SHP77 (cell line): ENCODE data around the gene CBLN2.
A peak's percentile ranks its signal among the peaks of the same experiment; 100 is the strongest.

Experiments
- DNase-seq, 2 experiments: peaks; one replicate each; lab custom pipeline; 2025; lab: John Stamatoyannopoulos, UW

The CBLN2 gene

DNA sequence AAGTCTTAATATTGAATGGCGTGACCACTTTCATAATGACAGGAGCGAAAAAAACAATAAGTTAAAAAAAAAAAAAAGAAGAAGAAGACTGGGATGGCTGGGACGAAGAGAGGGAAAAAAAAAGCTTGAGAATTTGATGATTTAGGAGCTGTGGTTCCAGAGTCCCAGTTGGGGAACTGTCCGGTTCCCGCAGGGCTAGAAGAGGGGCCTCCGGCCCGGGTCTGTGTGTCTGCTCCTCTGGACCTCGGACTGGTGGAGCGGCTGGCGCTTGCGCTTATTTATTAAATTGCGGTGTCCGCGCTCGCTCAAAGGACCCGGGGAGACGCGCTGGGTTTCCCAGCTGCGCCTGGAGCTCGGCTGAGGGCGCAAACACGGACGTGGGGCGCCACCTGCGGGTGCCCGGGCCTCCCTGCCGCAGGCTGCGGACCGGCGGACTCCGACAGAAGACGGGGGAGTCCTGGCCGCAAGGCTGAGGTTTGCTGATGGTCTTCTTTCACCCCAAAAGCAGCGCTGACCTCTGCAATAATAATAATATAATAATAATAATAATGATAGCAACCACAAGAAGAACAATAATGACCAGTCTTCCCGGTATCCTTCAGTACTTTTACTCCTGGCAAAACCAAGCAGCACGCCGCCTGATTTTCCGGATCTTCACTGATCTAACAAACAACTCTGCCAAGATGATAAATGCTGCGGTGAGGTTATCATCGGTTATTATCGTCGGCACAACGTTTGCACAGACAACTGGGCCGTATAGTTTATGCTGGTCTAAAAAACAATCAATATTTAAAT is at the start of gene CBLN2:
CBLN2 (minus strand) TSS at position 251 of the 795 bp plus-strand sequence. CDS start 2,182 bp downstream, outside the sequence.
- peak; percentile 77 to 91 for DNase-seq

DNA sequence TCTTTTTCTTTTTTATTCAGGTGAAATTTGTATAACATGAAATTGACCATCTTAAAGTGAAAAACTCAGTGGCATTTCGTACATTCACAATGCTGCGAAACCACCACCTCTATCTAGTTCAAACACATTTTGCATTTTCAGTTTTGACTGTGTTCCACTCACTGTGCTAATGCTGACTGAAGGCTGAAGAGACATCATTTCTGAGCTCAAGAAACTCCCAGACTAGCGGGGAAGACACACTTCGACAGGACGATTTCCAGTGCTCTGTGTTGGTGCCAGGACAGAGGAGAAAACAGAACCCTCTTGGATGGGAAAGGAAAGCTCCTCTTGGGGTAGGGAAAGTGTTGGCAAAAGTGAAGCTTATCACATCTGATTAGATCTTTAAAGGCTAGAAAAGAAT is 44.2 kb upstream of the CBLN2 start:
- no peak for DNase-seq

DNA sequence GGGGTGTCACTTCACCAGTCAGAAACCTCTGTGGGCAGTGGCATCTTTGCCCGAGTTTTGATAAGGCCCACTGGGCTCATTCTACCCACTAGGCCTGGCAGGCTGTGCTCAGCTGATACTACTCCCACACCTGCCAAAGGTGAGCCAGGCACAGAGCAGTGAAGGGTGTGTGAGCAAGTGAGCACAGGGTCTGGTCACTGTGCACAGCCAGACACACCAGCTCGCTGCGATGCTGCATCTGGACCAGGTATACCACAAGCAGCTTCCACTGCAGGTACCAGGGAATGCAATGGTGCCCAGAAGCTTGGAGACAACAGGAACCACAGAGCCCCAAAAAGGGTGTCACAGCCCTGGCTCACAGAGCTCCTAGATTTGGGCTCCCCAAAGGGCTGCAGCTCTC is 40.6 kb upstream of the CBLN2 start:
- no peak for DNase-seq

DNA sequence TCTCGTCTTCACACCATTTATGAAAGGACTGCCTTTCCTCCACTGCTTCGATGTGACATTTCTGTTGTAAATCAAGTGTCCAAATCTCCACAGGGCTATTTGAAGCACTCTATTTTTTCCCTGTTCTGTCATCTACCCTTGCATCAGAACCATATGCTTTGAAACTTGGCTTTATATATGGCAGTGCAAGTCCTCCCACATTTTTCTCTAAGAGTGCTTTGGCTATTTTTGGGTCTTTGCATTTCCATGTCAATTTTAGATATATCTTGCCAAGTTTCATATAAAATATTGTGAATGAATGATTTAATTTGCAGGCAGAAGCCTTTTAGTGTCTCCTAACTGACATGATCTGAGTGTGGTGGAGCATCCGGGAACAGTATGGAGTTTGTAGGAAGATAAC is 37.8 kb upstream of the CBLN2 start:
- DNase-seq, result no peak

DNA sequence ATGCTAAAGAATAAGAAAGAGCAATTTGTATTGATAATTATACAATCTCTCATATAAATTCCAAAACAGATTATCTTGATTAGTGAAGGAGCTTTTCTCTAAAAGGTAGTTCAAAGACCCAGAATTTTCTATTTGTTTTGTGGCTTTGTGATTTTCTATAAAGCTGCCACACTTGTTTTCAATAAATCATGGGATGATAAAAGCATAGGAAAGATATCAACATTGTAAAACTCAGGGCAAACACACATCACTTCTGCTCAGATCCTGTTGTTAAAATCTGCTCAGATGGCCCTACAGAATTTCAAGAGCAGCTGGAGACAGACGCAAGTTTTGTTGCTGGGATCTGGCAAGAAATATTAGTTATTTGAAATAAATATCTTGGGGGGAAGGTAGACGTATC is 28.8 kb upstream of the CBLN2 start:
- DNase-seq, result no peak

DNA sequence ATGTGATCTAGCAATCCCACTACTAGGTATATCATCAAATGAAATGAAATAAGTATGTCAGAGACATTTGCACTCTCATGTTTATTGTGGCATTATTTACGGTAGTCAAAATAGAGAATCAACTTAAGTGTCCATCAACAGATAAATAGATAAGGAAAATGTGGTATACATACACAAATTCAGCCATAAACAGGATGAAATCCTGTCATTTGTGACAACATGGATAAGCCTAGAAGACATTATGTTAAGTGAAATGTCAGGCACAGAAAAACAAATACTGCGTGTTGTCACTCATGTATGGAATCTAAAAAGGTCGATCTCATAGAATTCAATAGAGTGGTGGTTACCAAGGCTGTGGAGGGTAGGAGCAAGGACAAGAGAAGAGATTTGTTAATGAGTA is 22.1 kb upstream of the CBLN2 start:
- no peak for DNase-seq

DNA sequence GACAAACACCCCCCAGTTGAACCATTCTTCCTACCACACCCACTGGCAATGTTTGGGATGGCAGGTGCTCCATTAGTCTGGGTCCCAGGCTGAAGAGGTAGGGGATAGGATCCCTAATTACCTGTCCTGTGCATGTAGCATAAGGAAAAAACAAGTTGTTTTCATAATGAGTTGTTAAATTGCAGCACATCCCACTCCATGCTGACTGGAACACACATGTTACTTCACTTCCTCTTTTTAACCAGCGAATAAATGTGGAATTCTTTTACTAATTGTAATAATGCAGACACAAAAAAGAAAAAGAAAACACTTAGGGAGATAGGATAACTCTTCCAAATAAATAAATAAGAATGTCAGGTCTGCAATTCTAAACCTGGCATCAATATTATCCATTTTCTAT is 11.8 kb upstream of the CBLN2 start:
- DNase-seq, result no peak

DNA sequence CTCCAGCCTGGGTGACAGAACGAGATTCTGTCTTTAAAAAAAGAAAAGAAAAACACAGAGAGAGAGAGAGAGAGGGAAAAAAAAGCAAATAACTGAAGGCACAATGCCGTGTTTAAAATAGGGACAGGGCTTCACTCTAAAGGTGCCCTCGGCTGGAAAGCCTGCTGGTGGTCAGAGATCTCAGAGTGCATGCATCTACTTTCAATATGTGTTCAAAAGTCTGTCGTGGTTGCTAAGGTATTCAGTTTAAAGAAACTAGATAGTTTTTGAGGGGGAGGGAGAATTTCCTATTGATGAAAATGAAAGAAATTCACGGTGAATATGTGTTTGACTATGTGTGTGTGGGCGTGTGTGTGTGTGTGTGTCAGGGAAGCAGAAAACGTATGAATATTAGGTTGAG is 11.0 kb upstream of the CBLN2 start:
- no peak for DNase-seq

DNA sequence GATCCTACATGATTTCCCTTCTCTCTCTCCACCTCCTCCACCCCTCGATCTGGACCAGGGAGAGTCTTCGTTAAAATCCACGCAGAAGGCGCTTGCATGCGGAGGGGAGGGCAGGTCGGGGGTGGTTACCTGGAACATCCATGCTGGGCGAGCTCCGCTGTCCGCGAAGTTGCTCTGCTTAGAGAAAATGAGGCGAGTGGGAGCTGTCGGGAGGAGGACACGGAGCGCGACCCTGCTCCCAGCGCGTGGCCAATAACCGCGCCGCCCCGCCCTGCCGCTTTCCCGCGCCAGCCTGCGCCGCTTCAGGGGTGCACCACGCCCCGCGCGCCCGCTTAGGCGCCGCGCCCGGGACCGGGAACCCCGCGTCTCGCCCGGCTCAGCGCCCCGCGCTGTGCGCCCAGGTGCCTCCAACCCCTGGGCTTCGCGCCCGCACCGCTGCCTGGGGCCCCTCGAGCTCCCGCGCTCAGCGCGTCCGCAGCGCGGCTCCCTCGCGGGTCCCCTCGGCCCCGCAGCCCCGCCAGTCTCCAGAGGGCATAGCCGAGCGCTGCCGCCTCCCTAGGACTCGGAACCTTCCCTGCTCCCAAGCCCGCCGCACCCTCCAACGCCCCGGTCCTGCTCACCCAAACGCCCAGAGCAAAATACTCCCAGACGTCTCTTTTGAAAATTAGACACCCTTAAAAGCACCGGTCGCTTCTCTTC is 636 bp downstream of the CBLN2 start:
- peak; percentile 33 to 45 for DNase-seq

DNA sequence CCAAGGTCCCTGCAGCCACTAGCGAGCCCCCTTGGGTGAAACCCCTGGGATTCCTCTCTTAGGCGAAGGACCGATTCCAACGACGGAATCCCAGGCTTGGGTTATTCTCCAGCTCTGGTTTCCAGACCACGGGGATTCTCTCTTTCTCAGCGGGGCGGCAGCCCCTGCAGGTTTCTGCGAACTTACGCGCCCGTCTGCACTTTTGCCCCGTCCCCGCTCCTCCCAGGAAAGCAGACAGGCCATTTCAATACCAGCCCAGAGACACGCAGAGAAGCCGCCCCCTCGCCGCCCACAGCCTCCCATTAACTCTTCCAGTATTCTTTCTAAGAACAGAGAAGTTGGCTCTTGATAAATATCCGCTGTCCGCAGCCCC is 1.2 kb downstream of the CBLN2 start:
- DNase-seq, result peak; percentile 33 to 51

DNA sequence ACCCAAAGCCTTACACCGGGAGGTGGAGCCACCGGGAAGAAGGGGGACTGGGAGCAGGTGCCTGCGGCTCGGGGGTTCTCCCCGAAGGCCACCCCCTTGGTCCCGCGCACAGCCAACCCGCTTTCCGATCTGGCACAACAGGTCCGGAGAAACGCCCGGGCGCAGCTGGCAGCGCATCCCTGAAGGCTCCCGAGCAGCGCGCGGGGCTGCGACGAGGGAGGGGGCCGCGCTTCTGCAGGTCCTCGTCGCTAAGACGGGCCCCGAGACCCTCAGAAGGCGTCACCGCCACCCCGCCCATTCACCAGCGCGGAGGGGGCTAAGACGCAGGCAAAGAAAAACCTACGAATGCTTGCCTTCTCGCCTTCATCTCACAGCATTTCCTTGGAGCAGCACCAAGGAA is 1.8 kb downstream of the CBLN2 start:
- peak in 1 of 2 experiments; percentile 65 for DNase-seq

DNA sequence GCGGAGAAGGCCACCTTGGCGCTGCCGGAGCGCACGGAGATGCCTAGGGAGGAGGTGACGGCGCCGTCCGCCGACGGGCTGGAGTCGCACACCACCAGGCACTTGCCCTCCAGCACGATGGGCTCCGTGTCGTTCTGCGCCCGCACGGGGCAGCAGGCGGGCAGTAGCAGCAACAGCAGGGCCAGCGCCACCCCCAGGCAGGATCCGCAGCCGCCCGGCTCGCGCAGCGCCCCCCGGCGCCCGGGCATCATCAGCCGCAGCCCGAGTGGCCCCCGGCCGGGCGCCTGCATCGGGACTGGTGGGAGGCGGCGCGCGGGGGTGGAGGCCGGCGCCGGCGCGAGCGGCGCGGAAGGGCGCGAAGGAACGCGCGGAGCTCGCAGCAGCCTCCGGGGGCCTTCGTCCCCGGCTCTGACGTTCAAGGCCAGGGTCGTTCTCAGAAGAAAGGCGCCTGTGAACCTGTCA is 2.2 kb downstream of the CBLN2 start:
- DNase-seq, result peak; percentile 64 to 88

DNA sequence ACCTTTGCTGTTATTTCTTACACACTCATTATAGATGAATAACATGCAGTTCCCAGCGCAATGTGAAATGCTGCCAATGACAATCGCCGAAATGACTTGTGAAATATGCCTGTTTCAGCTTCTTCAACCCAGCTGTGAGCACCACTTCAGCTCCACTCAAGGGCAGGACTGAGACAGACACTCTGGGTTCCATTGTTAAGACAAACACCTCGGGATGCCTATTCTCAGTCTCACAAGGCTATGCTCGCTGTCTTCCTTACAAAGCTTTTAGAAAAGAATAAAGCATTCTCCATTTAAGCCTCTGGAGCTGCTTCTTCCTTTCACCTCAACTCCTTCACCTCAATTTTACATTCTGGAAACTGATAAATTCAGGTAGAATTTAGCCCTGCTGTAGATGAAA is 4.2 kb downstream of the CBLN2 start:
- DNase-seq, result no peak

DNA sequence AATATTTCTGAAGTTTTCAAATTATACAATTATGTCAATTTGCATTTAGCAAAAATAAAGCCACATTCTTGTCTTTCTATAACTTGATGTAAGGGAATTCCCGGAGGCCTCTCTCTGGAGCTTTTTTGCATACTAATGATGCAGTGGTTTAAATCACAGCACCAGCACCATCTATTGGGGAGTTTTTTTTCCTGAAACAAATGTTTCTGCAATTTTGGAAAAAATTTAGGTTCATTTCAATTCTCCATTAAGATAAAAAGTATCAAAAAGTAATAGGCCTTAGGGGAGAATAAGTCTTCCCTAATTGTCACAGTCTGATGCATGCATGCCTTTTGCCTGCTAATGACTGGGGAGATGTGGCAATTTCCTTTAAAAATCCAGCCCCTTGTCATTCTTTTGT is 13.5 kb downstream of the CBLN2 start:
- DNase-seq, result no peak

DNA sequence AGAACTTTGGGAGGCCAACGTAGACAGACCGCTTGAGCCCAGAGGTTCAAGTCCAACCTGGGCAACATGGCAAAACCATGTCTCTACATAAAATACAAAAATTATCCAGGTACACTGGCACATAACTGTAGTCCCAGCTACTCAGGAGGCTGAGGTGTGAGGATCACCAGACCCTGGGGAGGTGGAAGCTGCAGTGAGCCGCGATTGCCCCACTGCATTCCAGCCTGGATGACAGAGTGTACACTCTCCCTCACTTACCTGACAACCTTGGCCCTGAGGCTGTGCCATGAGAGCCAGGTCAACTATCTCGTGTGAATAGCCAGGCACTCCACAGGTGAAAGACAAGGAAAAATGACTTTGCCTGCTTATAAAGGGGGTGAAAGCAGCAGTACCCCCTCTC is 39.3 kb downstream of the CBLN2 start:
- DNase-seq, result no peak

DNA sequence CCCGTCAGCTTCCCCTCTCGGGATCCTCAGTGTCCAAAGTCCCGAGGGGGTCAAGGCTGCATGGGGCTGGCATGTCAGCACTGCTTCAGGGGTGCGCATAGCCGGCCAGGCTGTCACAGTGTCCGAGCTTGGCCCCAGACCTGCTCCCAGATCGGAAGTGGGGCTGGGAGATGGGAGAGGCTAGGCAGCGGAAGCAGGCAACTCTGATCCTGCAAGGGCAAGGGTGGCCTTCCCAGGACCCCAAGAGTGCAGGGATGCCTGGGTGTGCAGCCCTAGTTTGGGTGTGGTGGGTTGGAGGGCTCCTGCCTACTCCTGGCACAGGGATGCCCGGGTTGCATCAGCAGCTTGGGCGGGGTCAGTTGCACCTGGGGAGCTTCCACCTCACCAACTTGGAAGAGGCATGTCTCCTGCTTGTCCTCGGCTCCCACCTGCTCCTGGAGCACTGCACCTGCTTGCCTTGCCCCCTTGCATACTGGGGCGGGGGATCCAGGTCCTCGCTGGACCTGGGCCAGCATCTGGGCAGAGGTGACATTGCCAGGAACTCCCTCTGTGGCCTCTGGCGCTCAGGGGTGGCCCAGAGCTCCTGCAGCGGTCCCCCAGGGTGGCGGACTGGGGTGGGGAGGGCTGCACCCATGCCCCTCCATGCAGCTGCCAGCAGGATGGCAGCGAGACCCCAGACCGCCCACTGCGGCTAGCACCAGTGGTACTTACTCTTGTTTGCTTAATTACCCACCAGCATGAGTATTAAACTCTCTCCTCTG is 41.3 kb downstream of the CBLN2 start:
- DNase-seq, result no peak

DNA sequence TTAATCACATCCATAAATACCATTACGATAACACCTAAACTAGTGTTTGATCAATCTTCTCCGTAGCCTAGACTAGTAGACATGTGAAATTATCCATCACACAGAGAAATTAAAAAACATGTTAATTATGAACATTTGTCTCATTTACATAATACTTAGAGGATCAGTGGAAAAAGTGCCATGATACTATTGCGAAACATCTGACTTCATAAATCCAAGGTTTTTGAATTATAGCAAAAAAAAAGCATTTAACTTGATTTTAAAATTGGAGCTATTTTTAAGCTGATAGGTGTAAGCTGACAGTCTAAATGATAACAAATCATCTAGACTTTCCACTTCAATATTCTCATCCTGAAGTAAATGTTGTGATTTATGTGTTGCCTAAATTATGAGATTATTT is 51.6 kb downstream of the CBLN2 start:
- DNase-seq, result no peak
